ENCODE measurements around the gene LSAMP.
A peak's percentile ranks its signal among the peaks of the same experiment; 100 is the strongest.
"Not testable (repeated sequence)": the region's sequence is repeated elsewhere in the genome, so short reads cannot be mapped to it uniquely, and the experiment has no call there.

The LSAMP gene

DNA sequence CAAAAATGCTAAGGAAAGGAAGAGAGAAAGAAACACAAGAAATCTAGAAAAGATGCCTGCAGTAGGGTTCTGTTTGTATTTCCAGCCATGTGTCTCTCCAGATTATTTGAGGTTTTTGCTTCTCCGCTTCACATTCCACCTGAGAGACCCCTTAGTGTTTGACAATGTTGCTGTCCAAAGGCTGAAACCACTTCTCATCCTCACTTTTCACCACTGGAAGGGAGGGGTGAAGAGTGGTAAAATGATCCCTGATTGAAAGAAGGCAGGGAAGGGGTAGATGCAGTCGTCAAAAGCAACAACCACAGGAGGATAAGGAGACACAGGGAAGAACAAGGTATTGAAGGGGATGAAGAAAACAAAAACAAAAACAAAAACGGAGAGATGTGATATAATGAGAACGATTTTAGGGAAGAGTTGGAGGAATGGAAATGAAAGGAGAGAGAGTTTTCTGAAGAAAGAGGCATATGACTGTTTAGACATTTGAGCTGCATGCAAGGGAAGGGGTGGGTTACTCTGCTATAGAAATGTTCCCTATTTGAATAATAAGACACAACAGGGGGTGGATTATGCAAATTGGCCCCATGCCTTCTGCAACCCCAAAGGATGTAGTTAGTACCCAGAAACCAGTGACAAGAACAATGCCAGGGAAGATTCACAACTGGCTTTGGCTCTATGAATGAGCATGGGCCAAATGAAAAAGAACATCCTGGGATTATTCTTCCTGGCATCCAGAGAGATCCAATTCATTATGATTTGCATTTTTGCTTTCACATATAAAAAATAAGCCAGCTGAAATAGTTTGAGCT, 586.1 kb downstream of the LSAMP start:
- no peak overlapping the region for H3K27ac ChIP-seq (ENCODE audit: low read length)
- no peak overlapping the region for H3K9ac ChIP-seq (ENCODE audit: low read length)
- no peaks in the 10 kb centered on the region for H3K27me3 ChIP-seq (ENCODE audit: control insufficient read depth, insufficient read depth, low read length)
- peak overlapping the region; percentile 57 for H3K4me3 ChIP-seq (ENCODE audit: low read length)
- H3K36me3 ChIP-seq (ENCODE audit: control insufficient read depth, low read depth, low read length), result no peaks in the 10 kb centered on the region
- no peaks in the 10 kb centered on the region for H3K9me3 ChIP-seq (ENCODE audit: control insufficient read depth, low read depth, low read length)
- H3K4me1 ChIP-seq (ENCODE audit: control insufficient read depth, low read depth, low read length), result peaks cover 67% of the 10 kb centered on the region

DNA sequence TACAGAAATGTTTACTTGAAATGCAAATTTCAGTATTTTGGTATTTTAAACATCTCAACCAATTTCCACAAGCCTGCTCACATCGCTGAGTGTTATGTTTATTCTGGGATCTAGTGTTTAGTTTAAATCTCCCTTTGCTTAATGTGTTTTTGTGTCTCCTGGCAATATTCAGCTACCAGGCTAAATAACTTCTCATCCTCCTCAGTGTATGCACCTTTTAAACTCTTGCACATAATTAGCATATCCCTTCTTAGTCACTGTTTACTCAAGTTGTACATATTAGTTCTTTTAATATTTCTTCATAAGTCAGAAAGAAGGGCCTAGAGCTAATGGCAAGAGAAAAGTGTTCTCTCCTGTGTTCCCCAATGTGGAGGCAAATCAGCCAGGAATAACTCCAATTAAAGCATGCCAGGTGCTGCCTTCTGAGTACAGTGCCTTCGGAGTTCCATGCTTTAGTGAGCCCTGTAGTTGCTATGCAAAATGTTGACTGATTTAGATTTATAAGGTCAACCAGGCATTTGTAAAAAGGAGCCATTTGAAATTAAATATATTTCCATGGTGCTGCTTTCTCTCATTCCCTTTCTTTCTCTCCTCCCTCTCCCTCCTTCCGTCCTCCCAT, 587.7 kb downstream of the LSAMP start:
- Histone ChIP-seq H3K9me3 (ENCODE audit: control insufficient read depth, low read depth, low read length) (no peaks in the 10 kb centered on the region), H3K4me1 (ENCODE audit: control insufficient read depth, low read depth, low read length) (peaks cover 55% of the 10 kb centered on the region), H3K36me3 (ENCODE audit: control insufficient read depth, low read depth, low read length) (no peaks in the 10 kb centered on the region), H3K9ac (ENCODE audit: low read length) (no peak overlapping the region), H3K27ac (ENCODE audit: low read length) (no peak overlapping the region), H3K4me3 (ENCODE audit: low read length) (no peak overlapping the region), H3K27me3 (ENCODE audit: control insufficient read depth, insufficient read depth, low read length) (no peaks in the 10 kb centered on the region)

DNA sequence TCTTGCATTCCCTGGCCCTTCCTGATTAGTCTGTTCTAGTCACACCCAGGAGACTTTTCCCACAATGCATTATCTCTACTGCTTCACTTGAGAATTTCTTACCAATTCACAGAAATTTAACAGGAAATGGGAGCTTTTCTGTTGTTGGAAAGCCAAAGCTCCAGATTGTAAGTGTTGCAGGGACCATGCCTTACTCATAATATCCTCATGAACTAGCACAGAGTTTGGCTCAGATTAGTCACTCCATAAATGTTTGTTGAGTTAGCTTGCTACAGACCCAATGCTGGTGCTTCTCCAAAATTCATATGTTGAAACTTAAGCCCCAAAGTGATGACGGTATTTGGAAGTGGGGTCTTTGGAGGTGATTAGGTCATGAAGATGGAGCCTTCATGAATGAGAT, 589.4 kb downstream of the LSAMP start:
- H3K9ac ChIP-seq (ENCODE audit: low read length), result no peak overlapping the region
- H3K4me3 ChIP-seq (ENCODE audit: low read length), result no peak overlapping the region
- peaks cover 39% of the 10 kb centered on the region for H3K4me1 ChIP-seq (ENCODE audit: control insufficient read depth, low read depth, low read length)
- H3K9me3 ChIP-seq (ENCODE audit: control insufficient read depth, low read depth, low read length), result no peaks in the 10 kb centered on the region
- no peaks in the 10 kb centered on the region for H3K36me3 ChIP-seq (ENCODE audit: control insufficient read depth, low read depth, low read length)
- H3K27me3 ChIP-seq (ENCODE audit: control insufficient read depth, insufficient read depth, low read length), result no peaks in the 10 kb centered on the region
- H3K27ac ChIP-seq (ENCODE audit: low read length), result no peak overlapping the region

DNA sequence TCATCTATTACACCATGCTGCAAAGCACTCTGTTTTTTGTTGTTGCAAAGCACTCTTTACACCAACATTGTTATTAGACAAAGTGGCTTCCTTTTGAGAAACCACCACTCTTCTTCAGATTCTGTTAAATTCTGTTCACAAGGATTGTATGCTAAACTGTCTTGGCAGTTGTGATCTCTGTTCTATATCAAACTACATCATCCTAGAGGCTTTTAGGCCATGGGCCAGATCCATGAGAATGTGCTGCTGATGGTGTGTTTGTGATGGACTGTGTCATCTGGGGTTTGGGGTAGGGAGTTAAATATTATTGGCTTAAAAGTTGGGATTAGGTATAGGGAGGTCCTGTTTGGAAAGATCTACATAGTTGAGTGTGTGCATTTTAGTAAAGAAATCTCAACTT, 592.2 kb downstream of the LSAMP start:
- Histone ChIP-seq H3K4me1 (ENCODE audit: control insufficient read depth, low read depth, low read length) (peaks cover 12% of the 10 kb centered on the region), H3K4me3 (ENCODE audit: low read length) (no peak overlapping the region), H3K36me3 (ENCODE audit: control insufficient read depth, low read depth, low read length) (no peaks in the 10 kb centered on the region), H3K27ac (ENCODE audit: low read length) (no peak overlapping the region), H3K9ac (ENCODE audit: low read length) (no peak overlapping the region), H3K9me3 (ENCODE audit: control insufficient read depth, low read depth, low read length) (no peaks in the 10 kb centered on the region), H3K27me3 (ENCODE audit: control insufficient read depth, insufficient read depth, low read length) (no peaks in the 10 kb centered on the region)

DNA sequence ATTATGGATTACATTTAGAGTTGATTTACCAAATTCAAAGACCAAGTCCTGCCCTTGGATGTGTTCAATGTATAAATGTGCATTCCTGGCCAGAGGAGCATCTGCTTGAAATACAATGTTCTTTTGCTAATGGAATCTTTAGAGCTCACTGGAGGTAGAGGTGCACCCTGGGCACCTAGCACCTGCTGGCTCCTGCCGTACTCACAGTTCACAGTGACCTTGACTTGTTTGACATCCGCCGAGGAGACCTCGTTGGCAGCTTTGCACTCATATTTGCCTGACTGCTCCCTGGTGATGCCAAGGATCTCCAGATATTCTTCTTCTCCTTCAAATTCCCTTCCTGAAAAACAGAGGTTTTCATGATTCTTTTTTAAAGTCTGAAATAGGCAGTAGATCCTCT, 593.0 kb downstream of the LSAMP start:
- H3K9ac ChIP-seq (ENCODE audit: low read length), result no peak overlapping the region
- no peaks in the 10 kb centered on the region for H3K9me3 ChIP-seq (ENCODE audit: control insufficient read depth, low read depth, low read length)
- peaks cover 4% of the 10 kb centered on the region for H3K4me1 ChIP-seq (ENCODE audit: control insufficient read depth, low read depth, low read length)
- H3K27ac ChIP-seq (ENCODE audit: low read length), result no peak overlapping the region
- no peaks in the 10 kb centered on the region for H3K27me3 ChIP-seq (ENCODE audit: control insufficient read depth, insufficient read depth, low read length)
- H3K4me3 ChIP-seq (ENCODE audit: low read length), result no peak overlapping the region
- H3K36me3 ChIP-seq (ENCODE audit: control insufficient read depth, low read depth, low read length), result no peaks in the 10 kb centered on the region

DNA sequence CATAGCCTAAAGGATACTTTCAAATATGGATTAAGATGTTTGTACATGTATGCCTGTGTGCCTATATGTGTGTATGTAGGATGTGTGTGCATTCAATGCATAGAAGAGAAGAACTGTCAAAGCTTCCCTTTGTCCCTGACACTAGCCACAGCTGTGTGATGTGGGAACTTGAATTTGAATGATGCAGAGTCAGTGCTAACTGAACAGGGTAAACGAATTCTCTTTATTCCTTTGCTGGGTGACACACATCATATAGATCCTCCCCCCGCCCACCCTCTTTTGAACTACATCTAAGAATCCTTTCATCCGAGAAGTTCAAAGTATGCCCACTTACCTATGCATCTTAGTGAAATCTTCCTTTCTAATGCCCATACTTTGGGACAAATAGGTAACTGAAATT, 593.7 kb downstream of the LSAMP start:
- Histone ChIP-seq H3K27ac (ENCODE audit: low read length) (no peak overlapping the region), H3K27me3 (ENCODE audit: control insufficient read depth, insufficient read depth, low read length) (no peaks in the 10 kb centered on the region), H3K4me3 (ENCODE audit: low read length) (no peak overlapping the region), H3K9me3 (ENCODE audit: control insufficient read depth, low read depth, low read length) (no peaks in the 10 kb centered on the region), H3K9ac (ENCODE audit: low read length) (no peak overlapping the region), H3K36me3 (ENCODE audit: control insufficient read depth, low read depth, low read length) (no peaks in the 10 kb centered on the region), H3K4me1 (ENCODE audit: control insufficient read depth, low read depth, low read length) (no peaks in the 10 kb centered on the region)

DNA sequence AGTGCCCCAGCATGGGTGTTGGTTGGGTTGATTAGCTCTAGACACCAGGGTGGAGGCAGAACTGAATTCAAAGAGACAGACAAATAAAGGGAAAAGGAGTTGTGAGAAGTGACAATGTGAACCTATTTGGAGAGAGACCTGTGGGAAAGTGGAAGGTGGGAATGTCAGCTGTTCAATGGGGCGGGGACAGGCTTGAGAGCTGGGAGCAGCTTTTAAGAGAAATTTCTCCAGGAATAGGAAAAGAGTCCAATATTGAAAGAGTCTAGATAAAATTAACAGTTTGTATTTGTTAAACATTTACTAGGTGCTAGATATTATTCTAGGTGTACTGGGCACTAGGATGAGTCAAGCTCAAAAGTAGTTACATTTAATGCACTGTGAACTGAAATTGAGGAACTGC, 596.6 kb downstream of the LSAMP start:
- Histone ChIP-seq H3K9ac (ENCODE audit: low read length) (no peak overlapping the region), H3K27me3 (ENCODE audit: control insufficient read depth, insufficient read depth, low read length) (no peaks in the 10 kb centered on the region), H3K36me3 (ENCODE audit: control insufficient read depth, low read depth, low read length) (no peaks in the 10 kb centered on the region), H3K4me1 (ENCODE audit: control insufficient read depth, low read depth, low read length) (no peaks in the 10 kb centered on the region), H3K4me3 (ENCODE audit: low read length) (no peak overlapping the region), H3K9me3 (ENCODE audit: control insufficient read depth, low read depth, low read length) (no peaks in the 10 kb centered on the region), H3K27ac (ENCODE audit: low read length) (no peak overlapping the region)

DNA sequence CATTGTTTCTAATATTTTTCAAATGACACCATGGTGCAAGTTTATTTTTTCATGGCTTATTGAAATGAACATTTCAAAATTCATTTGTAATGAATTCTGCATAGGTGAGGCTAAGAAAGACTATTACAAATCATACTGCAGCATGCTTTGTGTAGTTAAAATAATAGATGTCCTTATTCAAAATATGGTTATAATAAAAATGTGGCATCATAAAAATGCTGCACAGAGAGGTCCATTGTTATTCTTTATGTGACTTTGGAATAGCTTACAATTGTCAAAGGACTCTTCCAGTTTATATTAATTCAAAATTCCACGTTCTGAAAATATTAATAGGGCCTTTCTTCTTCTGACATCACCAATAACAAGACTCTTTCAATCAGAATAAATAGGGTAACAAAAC, 599.3 kb downstream of the LSAMP start:
- Histone ChIP-seq H3K4me1 (ENCODE audit: control insufficient read depth, low read depth, low read length) (no peaks in the 10 kb centered on the region), H3K27ac (ENCODE audit: low read length) (no peak overlapping the region), H3K36me3 (ENCODE audit: control insufficient read depth, low read depth, low read length) (no peaks in the 10 kb centered on the region), H3K9me3 (ENCODE audit: control insufficient read depth, low read depth, low read length) (no peaks in the 10 kb centered on the region), H3K4me3 (ENCODE audit: low read length) (no peak overlapping the region), H3K9ac (ENCODE audit: low read length) (no peak overlapping the region), H3K27me3 (ENCODE audit: control insufficient read depth, insufficient read depth, low read length) (no peaks in the 10 kb centered on the region)

DNA sequence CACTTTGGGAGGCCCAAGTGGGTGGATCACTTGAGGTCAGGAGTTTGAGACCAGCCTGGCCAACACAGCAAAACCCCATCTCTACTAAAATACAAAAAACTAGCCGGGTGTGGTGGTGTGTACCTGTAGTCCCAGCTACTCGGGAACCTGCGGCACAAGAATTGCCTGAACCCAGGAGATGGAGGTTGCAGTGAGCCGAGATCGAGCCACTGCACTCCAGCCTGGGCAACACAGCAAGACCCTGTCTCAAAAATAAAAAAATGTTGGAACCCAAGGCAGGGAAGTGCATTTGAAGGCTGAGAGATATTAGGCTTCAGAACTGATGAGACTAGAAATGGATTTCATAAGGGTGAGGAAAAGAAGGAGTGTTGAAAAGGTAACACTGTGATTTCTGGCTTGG, 600.6 kb downstream of the LSAMP start:
- H3K27ac ChIP-seq (ENCODE audit: low read length); H3K36me3 ChIP-seq (ENCODE audit: control insufficient read depth, low read depth, low read length): not testable (repeated sequence)

DNA sequence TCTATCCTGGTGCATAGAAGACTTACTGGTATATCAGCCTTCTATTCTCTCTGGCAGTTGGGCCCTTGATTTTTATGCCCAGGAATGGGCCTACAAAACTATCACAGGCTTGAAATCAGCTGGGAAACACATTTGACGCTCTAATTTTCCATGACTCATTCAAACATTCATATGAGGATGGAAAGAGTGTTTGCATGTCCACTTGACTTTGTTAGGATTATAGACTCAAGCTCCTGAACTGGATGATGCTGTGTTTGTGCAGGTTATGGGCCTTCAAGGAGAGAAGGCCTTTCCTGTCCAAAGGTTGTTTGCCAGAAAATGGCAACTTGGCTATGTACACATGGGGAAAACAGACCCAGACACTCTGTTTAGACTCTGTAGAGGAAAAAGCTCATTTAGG, 602.1 kb downstream of the LSAMP start:
- H3K27ac ChIP-seq (ENCODE audit: low read length), result no peak overlapping the region
- no peaks in the 10 kb centered on the region for H3K9me3 ChIP-seq (ENCODE audit: control insufficient read depth, low read depth, low read length)
- no peaks in the 10 kb centered on the region for H3K27me3 ChIP-seq (ENCODE audit: control insufficient read depth, insufficient read depth, low read length)
- H3K9ac ChIP-seq (ENCODE audit: low read length), result no peak overlapping the region
- no peaks in the 10 kb centered on the region for H3K36me3 ChIP-seq (ENCODE audit: control insufficient read depth, low read depth, low read length)
- H3K4me3 ChIP-seq (ENCODE audit: low read length), result no peak overlapping the region
- no peaks in the 10 kb centered on the region for H3K4me1 ChIP-seq (ENCODE audit: control insufficient read depth, low read depth, low read length)

More for the DNA sequence above, 600.6 kb downstream of the LSAMP start:
- H3K4me3 ChIP-seq (ENCODE audit: low read length); H3K9me3 ChIP-seq (ENCODE audit: control insufficient read depth, low read depth, low read length); H3K9ac ChIP-seq (ENCODE audit: low read length); H3K4me1 ChIP-seq (ENCODE audit: control insufficient read depth, low read depth, low read length); H3K27me3 ChIP-seq (ENCODE audit: control insufficient read depth, insufficient read depth, low read length): not testable (repeated sequence)

DNA sequence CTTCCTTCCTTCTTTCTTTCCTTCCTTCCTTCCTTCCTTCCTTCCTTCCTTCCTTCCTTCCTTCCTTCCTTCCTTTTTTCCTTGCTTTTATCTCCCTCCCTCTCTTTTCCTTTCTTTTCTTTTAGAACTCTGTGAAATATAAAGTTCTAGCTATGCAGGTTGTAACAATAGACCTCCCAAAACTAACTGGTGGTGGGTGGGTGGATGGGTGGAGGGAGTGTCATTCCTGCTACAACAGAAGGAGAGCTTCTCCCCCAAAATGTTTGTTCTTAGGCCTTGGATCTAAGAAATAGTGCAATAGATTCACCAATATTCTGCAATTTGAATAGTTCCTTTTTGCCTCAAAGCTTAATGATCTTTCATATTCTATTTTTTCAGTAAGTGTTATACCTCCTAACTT, 606.0 kb downstream of the LSAMP start:
- Histone ChIP-seq H3K27ac (ENCODE audit: low read length) (no peak overlapping the region), H3K4me1 (ENCODE audit: control insufficient read depth, low read depth, low read length) (peaks cover 2% of the 10 kb centered on the region), H3K9ac (ENCODE audit: low read length) (no peak overlapping the region), H3K9me3 (ENCODE audit: control insufficient read depth, low read depth, low read length) (no peaks in the 10 kb centered on the region), H3K27me3 (ENCODE audit: control insufficient read depth, insufficient read depth, low read length) (no peaks in the 10 kb centered on the region), H3K4me3 (ENCODE audit: low read length) (no peak overlapping the region), H3K36me3 (ENCODE audit: control insufficient read depth, low read depth, low read length) (no peaks in the 10 kb centered on the region)

DNA sequence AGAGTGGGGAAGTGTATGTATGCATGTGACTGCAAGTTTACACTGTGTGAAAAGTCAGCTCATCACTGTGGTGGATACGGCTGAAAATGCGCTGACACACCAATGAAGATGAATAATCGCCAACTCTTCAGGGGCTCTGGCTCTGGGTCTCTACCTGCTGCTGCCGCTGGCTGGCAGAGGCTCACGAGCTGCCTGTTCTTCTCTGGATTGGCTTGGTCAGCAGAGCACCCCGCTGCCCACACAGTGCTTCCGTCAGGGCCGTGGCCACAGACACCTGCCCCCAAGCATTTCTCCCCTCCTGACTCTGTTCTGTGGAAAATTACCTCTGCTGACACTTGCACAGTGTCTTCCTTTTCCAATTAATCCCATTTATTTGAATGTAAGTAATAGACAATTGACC, 606.5 kb downstream of the LSAMP start:
- Histone ChIP-seq H3K4me3 (ENCODE audit: low read length) (no peak overlapping the region), H3K27ac (ENCODE audit: low read length) (no peak overlapping the region), H3K27me3 (ENCODE audit: control insufficient read depth, insufficient read depth, low read length) (no peaks in the 10 kb centered on the region), H3K9me3 (ENCODE audit: control insufficient read depth, low read depth, low read length) (no peaks in the 10 kb centered on the region), H3K36me3 (ENCODE audit: control insufficient read depth, low read depth, low read length) (no peaks in the 10 kb centered on the region), H3K9ac (ENCODE audit: low read length) (no peak overlapping the region), H3K4me1 (ENCODE audit: control insufficient read depth, low read depth, low read length) (peaks cover 2% of the 10 kb centered on the region)
